Breast epithelium (tissue), 4 donors: ENCODE results near the gene RFC5. TPM values are rescaled to one million over a fixed set of nuclear protein-coding genes. Genes with fewer than 3 reads are reported as not detected.

Experiments
- DNase-seq, 2 donors: peaks; one replicate each; pipeline ENCODE4 v3.0.0-alpha.2; 2019; ENCODE audit warnings: low spot score in 2 of 2
- H3K27ac ChIP-seq, 2 donors: fragments of 200-600 bp; sonication (generic) in 1 of 2; one replicate each; pipeline ENCODE4 v1.5.1; 2016 to 2019; ENCODE audit warnings: mild to moderate bottlenecking in 1 of 2
- H3K27me3 ChIP-seq, 2 donors: fragments of 200-600 bp; sonication (generic) in 1 of 2; one replicate each; pipeline versions ENCODE4 v1.5.1 to v1.6.0; 2017 to 2019; ENCODE audit warnings: control low read depth in 1 of 2, mild to moderate bottlenecking in 1 of 2
- H3K36me3 ChIP-seq: fragments of 200-600 bp; one replicate; pipeline ENCODE4 v1.5.1; 2019
- H3K4me1 ChIP-seq, 2 donors: fragments of 200-600 bp; sonication (generic); one replicate each; pipeline ENCODE4 v1.5.1; 2016 to 2019; ENCODE audit warnings: control low read depth in 1 of 2
- H3K4me3 ChIP-seq, 3 donors: fragments of 200-600 bp; sonication (generic); 1 replicate in 2 of 3; 2 replicates in 1 of 3; pipeline ENCODE4 v1.5.1; 2016 to 2019; ENCODE audit warnings: mild to moderate bottlenecking in 3 of 3, moderate library complexity in 2 of 3
- H3K9me3 ChIP-seq, 2 donors: fragments of 200-600 bp; sonication (generic) in 1 of 2; one replicate each; pipeline ENCODE4 v1.5.1; 2016 to 2019; ENCODE audit warnings: control low read depth in 1 of 2
- CTCF ChIP-seq, 3 donors: fragments of 450-650 bp; IDR thresholded peaks; one replicate each; pipeline ENCODE4 v1.5.1; 2016 to 2017; ENCODE audit warnings: antibody characterized with exemption in 3 of 3, mild to moderate bottlenecking in 3 of 3, moderate library complexity in 3 of 3
- POLR2A ChIP-seq: fragments of 450-650 bp; IDR thresholded peaks from one replicate; pipeline ENCODE4 v1.6.1; 2016; ENCODE audit warnings: antibody characterized with exemption, mild to moderate bottlenecking, moderate library complexity
- POLR2AphosphoS5 ChIP-seq, 3 donors: sonication (generic); formaldehyde crosslinking; IDR thresholded peaks; one replicate each; pipeline ENCODE4 v1.6.1; 2017; ENCODE audit warnings: antibody characterized with exemption in 3 of 3
- intact Hi-C: fragments of 100-400 bp; cut with DNase I; formaldehyde crosslinking; loops from one replicate; pipeline ENCODE4 v1.15.1; 2023; ENCODE audit warnings: low total_unique reads
- total RNA-seq, 3 donors: library from RNA; depleted of rRNA; stranded (reverse); fragments of >200 nt; gene quantifications; one replicate each; pipeline ENCODE4 v1.1.0, GENCODE V29; 2016

Gene RFC5
- total RNA-seq, 3 donors from 2014 or later: 9.3 to 19.3 (median 16.1) TPM

- H3K27ac ChIP-seq: no peak overlapping the region
- H3K36me3 ChIP-seq: peaks cover 8% of the 10 kb centered on the region
- intact Hi-C loops: loop anchor here (5.0 kb wide), 1 partner anchor 1653 kb away; no protein-coding TSS in a partner anchor
- no peaks in the 10 kb centered on the region for H3K4me1 ChIP-seq
- DNase-seq: no peak
- H3K27me3 ChIP-seq: no peaks in the 10 kb centered on the region
- no peaks in the 10 kb centered on the region for H3K9me3 ChIP-seq
- no peak overlapping the region for H3K4me3 ChIP-seq
- TF ChIP-seq POLR2A (no peak), CTCF (IDR thresholded peaks at IDR 0.05) (no peak), POLR2AphosphoS5 (IDR thresholded peaks at IDR 0.05) (no peak)
Measured at GRCh38 chr12:118034429-118035189, 18.1 kb downstream of the RFC5 start.

- Histone ChIP-seq H3K36me3 (peaks cover 8% of the 10 kb centered on the region), H3K4me3 (no peak overlapping the region), H3K27ac (no peak overlapping the region), H3K4me1 (no peaks in the 10 kb centered on the region), H3K9me3 (no peaks in the 10 kb centered on the region), H3K27me3 (no peaks in the 10 kb centered on the region)
- no peak for TF ChIP-seq CTCF (IDR thresholded peaks at IDR 0.05)
- TF ChIP-seq POLR2AphosphoS5 (IDR thresholded peaks at IDR 0.05): no peak
- no peak for TF ChIP-seq POLR2A
- intact Hi-C loops: loop anchor here (5.0 kb wide), 1 partner anchor 1652 kb away; no protein-coding TSS in a partner anchor
- no peak for DNase-seq
Measured at GRCh38 chr12:118035190-118036041, 18.9 kb downstream of the RFC5 start.

GRCh38 chr12:118036672-118037411, 20.3 kb downstream of the RFC5 start:
- intact Hi-C loops: loop anchor here (5.0 kb wide), 1 partner anchor 1650 kb away; no protein-coding TSS in a partner anchor
- no peak for DNase-seq
- H3K4me1 ChIP-seq: no peaks in the 10 kb centered on the region
- H3K9me3 ChIP-seq: no peaks in the 10 kb centered on the region
- H3K27me3 ChIP-seq: no peaks in the 10 kb centered on the region
- peaks cover 8% of the 10 kb centered on the region for H3K36me3 ChIP-seq
- TF ChIP-seq CTCF (IDR thresholded peaks at IDR 0.05) (no peak), POLR2AphosphoS5 (IDR thresholded peaks at IDR 0.05) (no peak), POLR2A (no peak)
- H3K4me3 ChIP-seq: no peak overlapping the region
- H3K27ac ChIP-seq: no peak overlapping the region

GRCh38 chr12:118038137-118038536, 21.6 kb downstream of the RFC5 start:
- Histone ChIP-seq H3K36me3 (no peaks in the 10 kb centered on the region), H3K4me3 (no peak overlapping the region), H3K9me3 (no peaks in the 10 kb centered on the region), H3K4me1 (no peaks in the 10 kb centered on the region), H3K27ac (no peak overlapping the region), H3K27me3 (no peaks in the 10 kb centered on the region)
- TF ChIP-seq POLR2A: no peak
- no peak for TF ChIP-seq CTCF (IDR thresholded peaks at IDR 0.05)
- no peak for TF ChIP-seq POLR2AphosphoS5 (IDR thresholded peaks at IDR 0.05)
- intact Hi-C loops: loop anchor here (5.0 kb wide), 1 partner anchor 1649 kb away; no protein-coding TSS in a partner anchor
- no peak for DNase-seq
